Midbrain (tissue), 1 donor: ENCODE data around the gene SLC44A4.
"Not testable (repeated sequence)": the region's sequence is repeated elsewhere in the genome, so short reads cannot be mapped to it uniquely, and the experiment has no call there.

Source experiments
- DNase-seq: peaks from one replicate; lab custom pipeline; 2025; lab: John Stamatoyannopoulos, UW

SLC44A4 gene

GRCh38 chr6:31829633-31830283 lies 49.0 kb downstream of the SLC44A4 start:
- peak; percentile 82 for DNase-seq

DNA sequence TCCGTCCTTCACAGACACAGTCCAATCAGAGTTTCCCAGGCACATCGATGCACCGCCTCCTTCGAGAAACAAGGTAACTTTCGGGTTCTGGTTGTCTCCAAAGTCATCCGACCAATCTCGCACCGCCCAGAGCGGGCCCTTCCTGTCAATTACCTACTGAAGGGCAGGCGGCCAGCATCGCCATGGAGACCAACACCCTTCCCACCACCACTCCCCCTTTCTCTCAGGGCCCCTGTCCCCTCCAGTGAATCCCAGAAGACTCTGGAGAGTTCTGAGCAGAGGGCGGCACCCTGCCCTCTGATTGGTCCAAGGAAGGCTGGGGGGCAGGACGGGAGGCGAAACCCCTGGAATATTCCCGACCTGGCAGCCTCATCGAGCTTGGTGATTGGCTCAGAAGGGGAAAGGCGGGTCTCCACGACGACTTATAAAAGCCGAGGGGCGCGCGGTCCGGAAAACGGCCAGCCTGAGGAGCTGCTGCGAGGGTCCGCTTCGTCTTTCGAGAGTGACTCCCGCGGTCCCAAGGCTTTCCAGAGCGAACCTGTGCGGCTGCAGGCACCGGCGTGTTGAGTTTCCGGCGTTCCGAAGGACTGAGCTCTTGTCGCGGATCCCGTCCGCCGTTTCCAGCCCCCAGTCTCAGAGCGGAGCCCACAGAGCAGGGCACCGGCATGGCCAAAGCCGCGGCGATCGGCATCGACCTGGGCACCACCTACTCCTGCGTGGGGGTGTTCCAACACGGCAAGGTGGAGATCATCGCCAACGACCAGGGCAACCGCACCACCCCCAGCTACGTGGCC lies 51.3 kb downstream of the SLC44A4 start, which contains the start of gene HSPA1B:
TSS of gene HSPA1B (plus strand) at position 453 of the 794 bp plus-strand sequence. CDS start at position 666, 213 bp downstream.
- DNase-seq, result peak; percentile 100

GRCh38 chr6:31826793-31827285 lies 52.0 kb downstream of the SLC44A4 start:
- DNase-seq, result no peak

DNA sequence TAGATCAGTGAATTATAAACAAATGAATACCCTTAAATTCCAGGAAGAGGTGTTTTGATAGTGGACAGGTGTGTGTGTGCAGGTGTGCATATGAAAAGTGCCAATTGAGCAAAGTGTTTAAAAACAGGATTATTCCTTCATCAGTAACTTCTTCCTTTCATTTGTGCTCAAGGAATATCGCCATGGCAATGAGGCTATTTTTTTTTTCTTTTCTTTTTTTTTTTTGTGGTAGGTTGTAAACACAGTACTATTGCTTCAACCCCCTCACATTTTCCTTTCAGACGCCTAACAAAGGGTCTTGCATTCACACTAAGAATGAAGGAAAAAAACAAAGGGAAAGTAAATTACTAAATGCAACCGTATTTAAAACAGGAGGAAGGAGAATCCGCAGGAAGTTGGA lies 53.2 kb downstream of the SLC44A4 start:
- DNase-seq, result no peak

DNA sequence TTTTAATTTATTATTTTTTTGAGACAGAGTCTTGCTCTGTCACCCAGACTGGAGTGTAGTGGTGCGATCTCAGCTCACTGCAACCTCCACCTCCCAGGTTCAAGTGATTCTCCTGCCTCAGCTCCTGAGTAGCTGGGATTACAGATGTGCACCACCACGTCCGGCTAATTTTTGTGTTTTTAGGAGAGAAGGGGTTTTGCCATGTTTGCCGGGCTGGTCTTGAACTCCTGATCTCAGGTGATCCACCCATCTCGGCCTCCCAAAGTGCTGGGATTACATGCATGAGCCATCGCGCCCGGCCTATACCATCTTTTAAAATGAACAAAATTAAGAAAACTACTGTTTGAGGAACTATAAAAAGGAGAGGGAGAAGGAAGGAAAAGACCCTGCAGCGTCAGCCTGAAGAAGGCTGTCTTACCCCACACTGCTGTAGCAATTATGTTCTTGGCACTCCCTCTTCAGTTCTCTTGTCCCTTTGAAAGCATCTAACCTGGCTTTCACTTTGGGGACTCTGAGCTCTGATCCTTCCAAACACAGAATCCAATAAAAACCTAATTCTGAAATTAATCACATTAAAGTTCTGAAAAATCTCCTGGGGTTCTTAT lies 55.1 kb downstream of the SLC44A4 start:
- DNase-seq, result not testable (repeated sequence)

DNA sequence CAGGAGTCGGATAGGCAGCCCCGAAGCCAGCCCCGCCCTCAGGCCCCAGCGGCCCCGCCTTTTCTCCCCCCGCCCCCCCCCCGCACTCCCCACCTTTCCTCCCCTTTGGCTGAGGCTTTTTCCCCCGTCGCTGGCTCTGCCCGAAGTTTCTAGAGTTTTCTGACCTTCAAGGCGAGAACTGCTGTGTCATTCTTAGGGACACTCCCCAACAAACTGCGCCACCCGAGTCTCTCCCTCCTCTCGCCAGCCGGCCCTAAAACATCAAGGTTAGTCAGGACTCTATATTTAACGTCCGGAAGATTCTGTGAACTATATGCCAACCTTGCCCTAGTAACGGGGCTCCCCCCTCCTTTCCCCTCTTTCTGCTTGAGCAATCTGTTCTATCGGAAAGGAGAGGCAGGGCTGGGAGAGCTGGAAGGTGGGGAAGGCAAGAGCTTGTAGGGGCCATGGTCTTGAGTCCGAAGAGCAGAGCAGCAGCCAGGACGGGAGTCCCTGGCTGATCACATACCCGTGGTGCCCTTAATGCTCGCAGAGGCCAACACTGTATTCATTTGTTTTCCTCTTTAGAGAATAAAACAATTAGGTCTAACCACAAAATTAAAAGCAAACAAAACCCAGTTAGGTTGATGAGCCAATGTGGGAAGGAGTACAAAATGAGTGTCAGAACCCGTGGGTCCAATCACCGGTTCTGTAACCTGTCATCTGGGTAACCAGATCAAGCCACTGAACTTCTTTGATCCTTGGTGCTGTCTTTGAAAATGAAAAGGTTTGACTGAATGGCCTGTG lies 56.6 kb downstream of the SLC44A4 start:
- peak; percentile 88 for DNase-seq

DNA sequence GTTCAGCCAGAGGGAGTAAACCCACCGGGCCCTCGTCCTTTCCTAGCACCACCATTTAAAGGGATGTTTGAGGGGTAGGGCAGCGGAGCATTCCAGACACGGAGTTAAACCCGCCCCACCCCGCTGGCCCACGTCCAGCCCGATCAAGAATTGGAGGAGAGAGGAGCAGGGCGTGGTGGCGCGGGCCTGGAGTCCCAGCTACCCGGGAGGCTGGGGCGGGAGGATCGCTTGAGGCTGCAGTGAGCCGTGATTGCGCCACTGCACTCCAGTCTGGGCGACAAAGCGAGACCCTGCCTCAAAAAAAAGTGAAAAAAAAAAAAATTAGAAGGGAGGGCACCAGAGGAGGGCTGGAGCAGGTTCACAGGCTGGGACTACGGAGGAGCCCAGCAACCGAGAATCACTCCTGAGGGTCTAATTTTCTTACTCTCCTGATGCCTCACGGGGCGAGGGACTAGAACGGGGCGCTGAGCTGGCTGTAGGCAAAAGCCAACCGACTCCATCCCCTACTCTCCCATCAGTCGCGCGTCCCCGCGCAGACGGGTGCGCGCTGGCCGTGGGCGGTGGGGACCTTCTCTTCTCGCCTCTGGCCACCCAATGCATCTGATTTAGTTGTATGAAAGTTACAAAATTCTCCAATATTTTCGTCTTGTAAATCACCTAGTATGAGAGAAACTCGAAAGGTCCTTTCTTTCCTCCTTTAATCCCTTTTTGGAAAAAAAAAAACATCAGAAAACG lies 57.3 kb downstream of the SLC44A4 start:
- DNase-seq, result peak; percentile 83

DNA sequence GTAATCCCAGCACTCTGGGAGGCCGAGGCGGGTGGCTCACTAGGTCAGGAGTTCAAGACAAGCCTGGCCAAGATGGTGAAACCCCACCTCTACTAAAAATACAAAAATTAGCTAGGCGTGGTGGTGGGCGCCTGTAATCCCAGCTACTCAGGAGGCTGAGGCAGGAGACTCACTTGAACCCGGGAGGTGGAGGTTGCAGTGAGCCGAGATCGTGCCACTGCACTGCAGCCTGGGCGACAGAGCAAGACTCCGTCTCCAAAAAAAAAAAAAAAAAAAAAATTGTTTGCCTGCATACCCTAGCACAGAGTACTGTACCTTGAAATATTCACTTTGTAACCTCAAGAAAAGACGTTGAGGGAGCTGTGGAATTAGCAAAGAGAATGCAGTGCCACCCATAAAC lies 58.4 kb downstream of the SLC44A4 start:
- not testable (repeated sequence) for DNase-seq

DNA sequence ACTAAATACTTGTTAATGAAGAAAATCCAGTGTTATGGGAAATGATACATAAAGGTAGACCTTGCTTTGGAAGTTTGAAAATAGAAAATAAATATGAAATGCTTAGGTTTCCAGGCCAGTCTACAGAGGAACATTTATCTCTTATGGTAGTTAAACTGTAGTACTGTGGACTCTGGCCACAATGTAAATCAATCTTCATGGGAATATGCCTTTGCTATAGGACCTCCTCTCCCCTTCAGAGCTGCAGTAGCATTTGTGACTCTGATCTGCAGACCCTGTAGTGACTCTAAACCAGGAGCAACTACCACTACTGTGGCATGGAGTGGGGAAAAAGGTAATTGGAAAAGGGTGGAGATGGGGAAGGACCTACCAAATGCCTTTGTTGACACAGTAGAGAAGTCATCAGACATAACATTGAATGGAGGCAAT lies 58.9 kb downstream of the SLC44A4 start:
- no peak for DNase-seq

DNA sequence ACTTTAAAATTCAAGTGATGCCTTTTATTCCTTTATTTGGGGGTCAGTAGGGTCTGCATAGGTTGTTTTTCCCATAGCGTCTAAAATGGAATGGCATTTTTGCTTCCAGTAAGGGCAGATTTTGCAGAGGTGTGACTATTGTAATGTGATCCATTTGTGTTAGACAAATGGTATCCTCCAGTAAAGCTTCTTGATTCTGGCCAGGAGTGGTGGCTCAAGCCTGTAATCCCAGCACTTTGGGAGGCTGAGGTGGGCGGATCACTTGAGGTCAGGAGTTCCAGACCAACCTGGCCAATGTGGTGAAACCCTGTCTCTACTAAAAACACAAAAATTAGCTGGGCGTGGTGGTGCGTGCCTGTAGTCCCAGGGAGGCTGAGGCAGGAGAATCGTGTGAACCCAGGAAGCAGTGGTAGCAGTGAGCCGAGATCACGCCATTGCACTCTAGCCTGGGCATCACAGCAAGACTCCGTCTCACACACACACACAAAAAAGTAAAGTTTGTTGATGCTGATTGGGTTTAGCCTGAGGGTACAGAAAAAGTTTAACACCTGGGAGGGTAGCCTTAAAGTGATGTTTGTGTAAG lies 60.8 kb downstream of the SLC44A4 start:
- DNase-seq, result peak; percentile 83

DNA sequence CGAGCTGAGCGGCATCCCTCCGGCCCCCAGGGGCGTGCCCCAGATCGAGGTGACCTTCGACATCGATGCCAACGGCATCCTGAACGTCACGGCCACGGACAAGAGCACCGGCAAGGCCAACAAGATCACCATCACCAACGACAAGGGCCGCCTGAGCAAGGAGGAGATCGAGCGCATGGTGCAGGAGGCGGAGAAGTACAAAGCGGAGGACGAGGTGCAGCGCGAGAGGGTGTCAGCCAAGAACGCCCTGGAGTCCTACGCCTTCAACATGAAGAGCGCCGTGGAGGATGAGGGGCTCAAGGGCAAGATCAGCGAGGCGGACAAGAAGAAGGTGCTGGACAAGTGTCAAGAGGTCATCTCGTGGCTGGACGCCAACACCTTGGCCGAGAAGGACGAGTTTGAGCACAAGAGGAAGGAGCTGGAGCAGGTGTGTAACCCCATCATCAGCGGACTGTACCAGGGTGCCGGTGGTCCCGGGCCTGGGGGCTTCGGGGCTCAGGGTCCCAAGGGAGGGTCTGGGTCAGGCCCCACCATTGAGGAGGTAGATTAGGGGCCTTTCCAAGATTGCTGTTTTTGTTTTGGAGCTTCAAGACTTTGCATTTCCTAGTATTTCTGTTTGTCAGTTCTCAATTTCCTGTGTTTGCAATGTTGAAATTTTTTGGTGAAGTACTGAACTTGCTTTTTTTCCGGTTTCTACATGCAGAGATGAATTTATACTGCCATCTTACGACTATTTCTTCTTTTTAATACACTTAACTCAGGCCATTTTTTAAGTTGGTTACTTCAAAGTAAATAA lies 61.5 kb downstream of the SLC44A4 start:
- peak; percentile 83 for DNase-seq

GRCh38 chr6:31815025-31815838 lies 63.6 kb downstream of the SLC44A4 start, which contains the start of the genes HSPA1A and HSPA1L:
TSS of gene HSPA1A (plus strand) at chr6:31815543. CDS start at chr6:31815757, 214 bp downstream.
TSS of gene HSPA1L (minus strand) at chr6:31815283. CDS start at chr6:31811972, 3,311 bp downstream.
- DNase-seq, result peak; percentile 99

- peak; percentile 96 for DNase-seq
Measured at GRCh38 chr6:31814677-31815024, 64.1 kb downstream of the SLC44A4 start.

DNA sequence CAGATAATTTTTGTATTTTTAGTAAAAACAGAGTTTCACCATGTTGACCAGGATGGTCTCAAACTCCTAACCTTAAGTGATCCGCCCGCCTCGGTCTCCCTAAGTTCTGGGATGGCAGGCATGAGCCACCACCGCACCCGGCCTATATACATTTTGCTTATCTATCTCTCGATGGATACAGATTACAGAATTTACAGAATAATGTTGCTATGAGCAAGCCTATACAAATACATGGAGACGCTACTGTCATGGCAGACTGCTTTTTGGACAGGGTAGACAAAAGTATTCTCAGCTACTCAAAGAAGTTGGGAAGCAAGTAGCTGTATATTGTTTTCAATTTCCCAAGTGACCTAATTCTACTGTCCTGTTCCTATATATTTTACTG lies 65.3 kb downstream of the SLC44A4 start:
- no peak for DNase-seq
